Endodermal cell (in vitro differentiated cells): Measurements from ENCODE around the gene UBE2G1. TPM values are rescaled to one million over a fixed set of nuclear protein-coding genes. Genes with fewer than 3 reads are reported as not detected.

ENCODE experiments used
- DNase-seq: peaks from one replicate; pipeline ENCODE4 v3.0.0-alpha.2; 2017
- H3K27ac ChIP-seq: 2 replicates; pipeline ENCODE4 v1.5.1; 2013; ENCODE audit warnings: mild to moderate bottlenecking, low read depth, low read length, moderate library complexity
- H3K27me3 ChIP-seq: 2 replicates; pipeline ENCODE4 v1.6.1; 2013; ENCODE audit warnings: mild to moderate bottlenecking, low read length, moderate library complexity; ENCODE audit not compliant: insufficient read depth, control insufficient read depth, poor library complexity, severe bottlenecking
- H3K36me3 ChIP-seq: 2 replicates; pipeline ENCODE4 v1.7.0; 2013; ENCODE audit warnings: mild to moderate bottlenecking, low read length, moderate library complexity; ENCODE audit not compliant: control insufficient read depth, insufficient read depth
- H3K4me1 ChIP-seq: one replicate; pipeline ENCODE4 v1.7.0; 2013; ENCODE audit warnings: low read length; ENCODE audit not compliant: control insufficient read depth, insufficient read depth
- H3K4me3 ChIP-seq: 2 replicates; pipeline ENCODE4 v1.5.1; 2013; ENCODE audit warnings: mild to moderate bottlenecking, low read length, moderate library complexity
- H3K9ac ChIP-seq: 2 replicates; pipeline ENCODE4 v1.6.1; 2013; ENCODE audit warnings: mild to moderate bottlenecking, low read length, moderate library complexity; ENCODE audit not compliant: poor library complexity, severe bottlenecking; ENCODE audit errors: extremely low read depth
- H3K9me3 ChIP-seq: 2 replicates; pipeline ENCODE4 v1.6.1; 2013; ENCODE audit warnings: mild to moderate bottlenecking, low read length, moderate library complexity; ENCODE audit not compliant: control insufficient read depth
- H3K27ac Mint-ChIP-seq: 2 replicates; pipeline ENCODE4 v1.8.0; 2020; ENCODE audit warnings: mixed read lengths
- H3K27me3 Mint-ChIP-seq: 2 replicates; pipeline ENCODE4 v1.8.0; 2021; ENCODE audit warnings: mild to moderate bottlenecking, mixed read lengths; ENCODE audit not compliant: insufficient read depth
- H3K36me3 Mint-ChIP-seq: 2 replicates; pipeline ENCODE4 v1.8.0; 2020; ENCODE audit warnings: low read depth, mixed read lengths
- H3K4me1 Mint-ChIP-seq: 2 replicates; pipeline ENCODE4 v1.8.0; 2020; ENCODE audit warnings: mixed read lengths
- H3K4me3 Mint-ChIP-seq: 2 replicates; pipeline ENCODE4 v1.8.0; 2020; ENCODE audit warnings: mild to moderate bottlenecking, moderate library complexity, mixed read lengths
- H3K9me3 Mint-ChIP-seq: 2 replicates; pipeline ENCODE4 v1.8.0; 2020; ENCODE audit warnings: mild to moderate bottlenecking, mixed read lengths
- CTCF ChIP-seq: fragments of 200-600 bp; sonication (generic); conservative IDR thresholded peaks from 2 replicates; pipeline ENCODE4 v1.5.0; 2021; ENCODE audit warnings: antibody characterized with exemption, mild to moderate bottlenecking
- WGBS, 2 experiments: methylation state at CpG; one replicate each; pipeline versions ENCODE4 v1.1.5 to v1.1.7; 2013; ENCODE audit warnings: missing lambda C conversion rate in 2 of 2, mixed read lengths in 1 of 2; ENCODE audit not compliant: insufficient coverage in 1 of 2, insufficient read length in 1 of 2; 5-methylcytosine and 5-hydroxymethylcytosine counted together
- total RNA-seq, 2 donors: library from RNA; stranded (reverse); fragmentation: NEBNext Ultra II Directional in 1 of 2; extraction: Animal tissue kit (Norgen Biotek cat#: 25700) in 1 of 2; gene quantifications; 2 replicates in 1 of 2; 3 replicates in 1 of 2; pipeline ENCODE4 v1.2.1, GENCODE V29; 2021

The UBE2G1 gene
- total RNA-seq, 2 donors from 2014 or later, result 85.5 to 104 TPM

- Mint-ChIP-seq H3K27me3 (no peaks in the 10 kb centered on the region), H3K27ac (peak overlapping the region; percentile 81), H3K4me3 (no peak overlapping the region), H3K9me3 (peaks cover 3% of the 10 kb centered on the region), H3K36me3 (peaks cover 21% of the 10 kb centered on the region), H3K4me1 (peaks cover 9% of the 10 kb centered on the region)
- WGBS, 2 experiments, result 96% methylated on average over 4 of the region's 4 CpGs; no CpG with 5 or more reads in 1 of the 2 experiments
- no peak for TF ChIP-seq CTCF
- no peak for DNase-seq
- no peak overlapping the region for H3K9ac ChIP-seq
- H3K9me3 ChIP-seq, result no peaks in the 10 kb centered on the region
- peaks cover 26% of the 10 kb centered on the region for H3K36me3 ChIP-seq
- no peaks in the 10 kb centered on the region for H3K4me1 ChIP-seq
- H3K27me3 ChIP-seq, result no peaks in the 10 kb centered on the region
- H3K4me3 ChIP-seq, result no peak overlapping the region
- H3K27ac ChIP-seq, result no peak overlapping the region
These were observed 47.3 kb downstream of the UBE2G1 start for GRCh38 chr17:4319221-4319620.

DNA sequence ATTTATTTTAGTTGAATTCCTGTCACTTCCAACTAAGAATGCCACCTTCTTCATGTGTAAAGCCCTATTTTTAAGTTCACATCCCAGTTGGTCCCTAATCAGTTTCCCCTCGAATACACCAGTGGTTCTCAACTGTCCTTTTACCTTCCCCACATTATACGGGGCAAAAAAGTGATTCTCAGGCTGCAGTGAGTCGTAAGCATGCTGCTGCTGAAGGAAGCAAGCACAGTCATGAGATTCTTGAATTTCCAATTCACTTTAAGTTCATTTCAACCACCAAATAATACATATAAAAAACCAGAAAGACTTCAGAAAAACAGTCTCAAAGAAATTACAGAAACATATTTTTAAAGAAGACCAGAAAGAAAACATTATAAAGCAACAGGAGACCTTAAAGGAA lies 47.9 kb downstream of the UBE2G1 start:
- Histone ChIP-seq H3K4me1 (no peaks in the 10 kb centered on the region), H3K36me3 (peaks cover 26% of the 10 kb centered on the region), H3K9me3 (no peaks in the 10 kb centered on the region), H3K27me3 (no peaks in the 10 kb centered on the region), H3K9ac (no peak overlapping the region), H3K4me3 (no peak overlapping the region), H3K27ac (no peak overlapping the region)
- Mint-ChIP-seq H3K27ac (peak overlapping the region; percentile 23), H3K4me1 (peaks cover 15% of the 10 kb centered on the region), H3K27me3 (no peaks in the 10 kb centered on the region), H3K4me3 (no peak overlapping the region), H3K9me3 (peaks cover 3% of the 10 kb centered on the region), H3K36me3 (peaks cover 25% of the 10 kb centered on the region)
- DNase-seq, result no peak
- TF ChIP-seq CTCF, result no peak
- WGBS, 2 experiments, result 70 to 89% methylated on average over 3 of the region's 3 CpGs

- Histone ChIP-seq H3K4me3 (no peak overlapping the region), H3K27me3 (no peaks in the 10 kb centered on the region), H3K36me3 (peaks cover 26% of the 10 kb centered on the region), H3K9ac (no peak overlapping the region), H3K4me1 (peaks cover 2% of the 10 kb centered on the region), H3K9me3 (no peaks in the 10 kb centered on the region), H3K27ac (no peak overlapping the region)
- 90 to 92% methylated on average over 4 to 5 of the region's 5 CpGs for WGBS, 2 experiments
- H3K4me3 Mint-ChIP-seq, result no peak overlapping the region
- peaks cover 19% of the 10 kb centered on the region for H3K4me1 Mint-ChIP-seq
- DNase-seq, result no peak
- no peak overlapping the region for H3K27ac Mint-ChIP-seq
- peaks cover 3% of the 10 kb centered on the region for H3K9me3 Mint-ChIP-seq
- H3K36me3 Mint-ChIP-seq, result peaks cover 25% of the 10 kb centered on the region
- H3K27me3 Mint-ChIP-seq, result no peaks in the 10 kb centered on the region
- no peak for TF ChIP-seq CTCF
These were observed 48.3 kb downstream of the UBE2G1 start for GRCh38 chr17:4318186-4318585.
